Fibroblast of villous mesenchyme (primary cell): Measurements from ENCODE around the gene STARD7. TPM values are rescaled to one million over a fixed set of nuclear protein-coding genes. Genes with fewer than 3 reads are reported as not detected.
"Not testable (repeated sequence)": the region's sequence is repeated elsewhere in the genome, so short reads cannot be mapped to it uniquely, and the experiment has no call there.

Source experiments
- DNase-seq: peaks from one replicate; pipeline ENCODE4 v3.0.0-alpha.2; 2010; ENCODE audit warnings: low read depth
- H3K4me3 ChIP-seq: 2 replicates; pipeline ENCODE4 v1.5.1; 2011; ENCODE audit warnings: low read depth, mild to moderate bottlenecking, low read length
- CTCF ChIP-seq: IDR thresholded peaks from 2 replicates; pipeline ENCODE4 v1.5.1; 2012; ENCODE audit warnings: low read depth, mild to moderate bottlenecking, low read length; ENCODE audit not compliant: insufficient read depth
- total RNA-seq: library from RNA; depleted of rRNA; stranded (reverse); fragments of >200 nt; gene quantifications from 2 replicates; pipeline ENCODE4 v1.2.3, GENCODE V29; 2012

STARD7 gene
- total RNA-seq, 1 donor, result 209 TPM

GRCh38 chr2:96144481-96145035 lies 64.1 kb downstream of the STARD7 start:
- no peak for DNase-seq
- TF ChIP-seq CTCF, result no peak
- H3K4me3 ChIP-seq, result peak overlapping the region; percentile 36

- H3K4me3 ChIP-seq, result no peak overlapping the region
- no peak for TF ChIP-seq CTCF
- DNase-seq, result no peak
These were observed 64.7 kb downstream of the STARD7 start for GRCh38 chr2:96143848-96144480.

GRCh38 chr2:96143231-96143847 lies 65.3 kb downstream of the STARD7 start:
- H3K4me3 ChIP-seq, result no peak overlapping the region
- no peak for TF ChIP-seq CTCF
- DNase-seq, result no peak

GRCh38 chr2:96142217-96143113 lies 66.2 kb downstream of the STARD7 start:
- DNase-seq, result no peak
- no peak for TF ChIP-seq CTCF
- no peak overlapping the region for H3K4me3 ChIP-seq

- H3K4me3 ChIP-seq, DNase-seq: not testable (repeated sequence)
These were observed 67.0 kb downstream of the STARD7 start for GRCh38 chr2:96141624-96141967.

GRCh38 chr2:96140941-96141623 lies 67.5 kb downstream of the STARD7 start:
- TF ChIP-seq CTCF, result no peak
- no peak for DNase-seq
- no peak overlapping the region for H3K4me3 ChIP-seq
